Measurements from ENCODE around the gene ATXN7L3. TPM values are rescaled to one million over a fixed set of nuclear protein-coding genes. Genes with fewer than 3 reads are reported as not detected.

The ATXN7L3 gene
- total and polyA plus RNA-seq, 10 of the 15 experiments (the other 5 are each of a cell fraction or from before 2014, with no cell fraction given), result 0.71 to 78.7 (median 32.7) TPM

GRCh38 chr17:44186307-44187130, 13.2 kb downstream of the ATXN7L3 start, which contains the start of gene TMUB2 (continued):
- TF ChIP-seq, protein P1, sequence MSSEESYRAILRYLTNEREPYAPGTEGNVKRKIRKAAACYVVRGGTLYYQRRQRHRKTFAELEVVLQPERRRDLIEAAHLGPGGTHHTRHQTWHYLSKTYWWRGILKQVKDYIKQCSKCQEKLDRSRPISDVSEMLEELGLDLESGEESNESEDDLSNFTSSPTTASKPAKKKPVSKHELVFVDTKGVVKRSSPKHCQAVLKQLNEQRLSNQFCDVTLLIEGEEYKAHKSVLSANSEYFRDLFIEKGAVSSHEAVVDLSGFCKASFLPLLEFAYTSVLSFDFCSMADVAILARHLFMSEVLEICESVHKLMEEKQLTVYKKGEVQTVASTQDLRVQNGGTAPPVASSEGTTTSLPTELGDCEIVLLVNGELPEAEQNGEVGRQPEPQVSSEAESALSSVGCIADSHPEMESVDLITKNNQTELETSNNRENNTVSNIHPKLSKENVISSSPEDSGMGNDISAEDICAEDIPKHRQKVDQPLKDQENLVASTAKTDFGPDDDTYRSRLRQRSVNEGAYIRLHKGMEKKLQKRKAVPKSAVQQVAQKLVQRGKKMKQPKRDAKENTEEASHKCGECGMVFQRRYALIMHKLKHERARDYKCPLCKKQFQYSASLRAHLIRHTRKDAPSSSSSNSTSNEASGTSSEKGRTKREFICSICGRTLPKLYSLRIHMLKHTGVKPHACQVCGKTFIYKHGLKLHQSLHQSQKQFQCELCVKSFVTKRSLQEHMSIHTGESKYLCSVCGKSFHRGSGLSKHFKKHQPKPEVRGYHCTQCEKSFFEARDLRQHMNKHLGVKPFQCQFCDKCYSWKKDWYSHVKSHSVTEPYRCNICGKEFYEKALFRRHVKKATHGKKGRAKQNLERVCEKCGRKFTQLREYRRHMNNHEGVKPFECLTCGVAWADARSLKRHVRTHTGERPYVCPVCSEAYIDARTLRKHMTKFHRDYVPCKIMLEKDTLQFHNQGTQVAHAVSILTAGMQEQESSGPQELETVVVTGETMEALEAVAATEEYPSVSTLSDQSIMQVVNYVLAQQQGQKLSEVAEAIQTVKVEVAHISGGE (CRISPR knock-in tag; IDR thresholded peaks at IDR 0.05), result no peak
- no peak for TF ChIP-seq ZNF592 (IDR thresholded peaks at IDR 0.05)
- peak; percentile 51; the same call in 1 of the 2 replicates for TF ChIP-seq HCFC1 (IDR thresholded peaks at IDR 0.05; ENCODE audit: low read length)
- peak; percentile 20 to 46; a peak in 3 of 4 replicates for TF ChIP-seq IKZF2 (IDR thresholded peaks at IDR 0.05)
- no peak for TF ChIP-seq MEF2B (IDR thresholded peaks at IDR 0.05; ENCODE audit: partially characterized antibody, poor library complexity, severe bottlenecking)
- no peak for TF ChIP-seq NFYA (IDR thresholded peaks at IDR 0.05; ENCODE audit: borderline replicate concordance, low read depth, low read length)
- TF ChIP-seq EZH2 (IDR thresholded peaks at IDR 0.05; ENCODE audit: borderline replicate concordance, control insufficient read depth, low read depth, low read length), result no peak
- no peak for TF ChIP-seq KDM1A (IDR thresholded peaks at IDR 0.05; ENCODE audit: borderline replicate concordance)
- TF ChIP-seq ZZZ3 (IDR thresholded peaks at IDR 0.05; ENCODE audit: control insufficient read depth, insufficient read length, low read depth), result no peak
- TF ChIP-seq, protein P2, sequence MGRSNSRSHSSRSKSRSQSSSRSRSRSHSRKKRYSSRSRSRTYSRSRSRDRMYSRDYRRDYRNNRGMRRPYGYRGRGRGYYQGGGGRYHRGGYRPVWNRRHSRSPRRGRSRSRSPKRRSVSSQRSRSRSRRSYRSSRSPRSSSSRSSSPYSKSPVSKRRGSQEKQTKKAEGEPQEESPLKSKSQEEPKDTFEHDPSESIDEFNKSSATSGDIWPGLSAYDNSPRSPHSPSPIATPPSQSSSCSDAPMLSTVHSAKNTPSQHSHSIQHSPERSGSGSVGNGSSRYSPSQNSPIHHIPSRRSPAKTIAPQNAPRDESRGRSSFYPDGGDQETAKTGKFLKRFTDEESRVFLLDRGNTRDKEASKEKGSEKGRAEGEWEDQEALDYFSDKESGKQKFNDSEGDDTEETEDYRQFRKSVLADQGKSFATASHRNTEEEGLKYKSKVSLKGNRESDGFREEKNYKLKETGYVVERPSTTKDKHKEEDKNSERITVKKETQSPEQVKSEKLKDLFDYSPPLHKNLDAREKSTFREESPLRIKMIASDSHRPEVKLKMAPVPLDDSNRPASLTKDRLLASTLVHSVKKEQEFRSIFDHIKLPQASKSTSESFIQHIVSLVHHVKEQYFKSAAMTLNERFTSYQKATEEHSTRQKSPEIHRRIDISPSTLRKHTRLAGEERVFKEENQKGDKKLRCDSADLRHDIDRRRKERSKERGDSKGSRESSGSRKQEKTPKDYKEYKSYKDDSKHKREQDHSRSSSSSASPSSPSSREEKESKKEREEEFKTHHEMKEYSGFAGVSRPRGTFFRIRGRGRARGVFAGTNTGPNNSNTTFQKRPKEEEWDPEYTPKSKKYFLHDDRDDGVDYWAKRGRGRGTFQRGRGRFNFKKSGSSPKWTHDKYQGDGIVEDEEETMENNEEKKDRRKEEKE (IDR thresholded peaks at IDR 0.05), result no peak
- no peak for TF ChIP-seq CHD1 (IDR thresholded peaks at IDR 0.05; ENCODE audit: low read depth, low read length)
- TF ChIP-seq JUNB (IDR thresholded peaks at IDR 0.05), result no peak
- no peak for TF ChIP-seq ASH2L (IDR thresholded peaks at IDR 0.05; ENCODE audit: borderline replicate concordance, low read depth)
- no peak for TF ChIP-seq ZNF384 (IDR thresholded peaks at IDR 0.05; ENCODE audit: borderline replicate concordance, low read depth, low read length)
- 0 out of 2 replicates have a peak, but pooled peaks have one; percentile 85 for TF ChIP-seq NBN (IDR thresholded peaks at IDR 0.05)
- no peak for TF ChIP-seq ZNF24 (IDR thresholded peaks at IDR 0.05)
- TF ChIP-seq SUPT20H (IDR thresholded peaks at IDR 0.05; ENCODE audit: borderline replicate concordance, control insufficient read depth, low read depth, low read length), result no peak
